HG03565 (cell line): ENCODE data around the gene NSMCE4A.
A peak's percentile ranks its signal among the peaks of the same experiment; 100 is the strongest.
"Not testable (repeated sequence)": the region's sequence is repeated elsewhere in the genome, so short reads cannot be mapped to it uniquely, and the experiment has no call there.

ENCODE experiments used
- ATAC-seq: cut with Tn5 transposase; IDR thresholded peaks from one replicate; pipeline ENCODE4 v1.9.1; 2021; ENCODE audit warnings: mild to moderate bottlenecking, moderate library complexity; ENCODE audit not compliant: unreplicated experiment

NSMCE4A gene

GRCh38 chr10:121936295-121936694, 38.7 kb downstream of the NSMCE4A start:
- ATAC-seq, result no peak

- ATAC-seq, result no peak
These were observed 39.3 kb downstream of the NSMCE4A start for GRCh38 chr10:121935702-121936101.

GRCh38 chr10:121930268-121931085, 44.5 kb downstream of the NSMCE4A start:
- ATAC-seq, result not testable (repeated sequence)

DNA sequence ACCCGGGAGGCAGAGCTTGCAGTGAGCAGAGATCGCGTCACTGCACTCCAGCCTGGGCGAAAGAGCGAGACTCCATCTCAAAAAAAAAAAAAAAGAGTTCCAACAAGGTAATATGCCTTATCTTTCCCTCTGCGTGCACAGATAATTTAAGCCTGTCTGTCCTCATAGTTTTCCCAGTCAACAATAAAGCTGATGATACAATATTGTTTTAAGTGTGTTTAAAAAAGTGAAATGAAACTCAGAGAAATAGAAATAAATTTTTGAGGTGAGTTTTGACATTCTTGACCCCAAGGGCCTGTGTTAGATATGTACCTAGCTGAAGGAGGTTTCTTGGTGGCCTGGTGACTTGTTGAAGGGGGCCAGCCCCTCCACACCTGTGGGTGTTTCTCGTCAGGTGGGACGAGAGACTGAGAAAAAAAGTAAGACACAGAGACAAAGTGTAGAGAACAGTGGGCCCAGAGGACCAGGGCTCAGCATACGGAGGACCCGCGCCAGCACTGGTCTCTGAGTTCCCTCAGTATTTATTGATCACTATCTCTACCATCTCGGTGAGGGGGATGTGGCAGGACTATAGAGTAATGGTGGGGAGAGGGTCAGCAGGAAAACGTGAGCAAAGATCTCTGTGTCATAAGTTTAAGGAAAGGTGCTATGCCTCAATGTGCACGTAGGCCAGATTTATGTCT, 45.3 kb downstream of the NSMCE4A start:
- not testable (repeated sequence) for ATAC-seq

DNA sequence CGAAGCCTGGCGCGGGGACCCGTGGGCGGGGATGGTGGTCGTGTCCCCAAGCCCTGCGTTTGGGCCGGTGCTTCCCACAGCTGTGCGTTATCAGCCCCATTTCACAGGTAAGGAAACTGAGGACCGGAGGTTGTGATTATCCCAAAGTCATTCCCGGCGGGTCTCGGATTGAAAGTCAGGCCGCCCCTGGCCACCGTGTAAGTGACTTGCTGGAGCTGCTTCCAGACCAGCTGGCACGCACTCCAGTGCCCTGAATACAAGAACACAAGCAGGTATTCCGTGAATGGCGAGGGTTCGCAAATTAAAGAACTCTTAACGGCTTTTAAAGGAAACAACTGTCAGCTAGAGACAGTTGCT, 46.5 kb downstream of the NSMCE4A start:
- peak; percentile 10 for ATAC-seq

DNA sequence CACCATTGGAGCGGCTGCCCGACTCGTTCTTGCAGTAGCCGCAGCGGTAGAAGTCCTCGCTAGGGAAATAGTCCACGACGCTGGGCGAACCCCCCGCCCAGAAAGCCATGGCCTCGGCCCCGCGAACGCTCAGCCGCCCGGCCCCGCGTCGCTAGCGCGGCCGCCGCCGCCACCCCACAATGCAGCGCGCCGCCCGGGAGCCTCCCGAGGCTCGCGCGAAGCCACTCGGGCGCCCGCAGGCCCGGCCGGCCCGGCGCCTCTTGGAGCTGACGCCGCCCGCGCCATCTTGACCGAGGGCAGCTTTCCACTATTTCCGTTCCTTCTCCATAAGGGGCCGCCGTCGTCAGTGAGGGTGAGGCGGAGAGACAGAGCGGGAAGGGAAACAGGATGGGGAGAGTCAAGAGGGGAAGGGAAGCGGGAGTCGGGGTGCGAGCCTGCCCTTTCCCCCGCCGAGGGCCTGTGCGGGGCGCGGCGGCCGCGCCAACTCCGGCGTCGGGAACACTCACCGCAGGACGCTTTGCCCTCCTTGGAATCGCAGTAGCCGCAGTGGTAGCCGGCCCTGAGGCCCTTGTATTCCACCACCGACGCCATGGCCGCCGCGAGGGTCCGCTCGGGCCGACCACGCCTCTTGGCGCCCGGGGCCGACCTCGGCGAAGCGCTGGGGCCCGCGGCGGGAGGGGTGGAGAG, 47.0 kb downstream of the NSMCE4A start, which contains the start of gene ATE1:
TSS of gene ATE1 (minus strand) at position 191 of the 687 bp plus-strand sequence. CDS start at position 109, 82 bp downstream.
- peak; percentile 80 for ATAC-seq

GRCh38 chr10:121927318-121927840, 47.6 kb downstream of the NSMCE4A start:
- ATAC-seq, result peak; percentile 28

DNA sequence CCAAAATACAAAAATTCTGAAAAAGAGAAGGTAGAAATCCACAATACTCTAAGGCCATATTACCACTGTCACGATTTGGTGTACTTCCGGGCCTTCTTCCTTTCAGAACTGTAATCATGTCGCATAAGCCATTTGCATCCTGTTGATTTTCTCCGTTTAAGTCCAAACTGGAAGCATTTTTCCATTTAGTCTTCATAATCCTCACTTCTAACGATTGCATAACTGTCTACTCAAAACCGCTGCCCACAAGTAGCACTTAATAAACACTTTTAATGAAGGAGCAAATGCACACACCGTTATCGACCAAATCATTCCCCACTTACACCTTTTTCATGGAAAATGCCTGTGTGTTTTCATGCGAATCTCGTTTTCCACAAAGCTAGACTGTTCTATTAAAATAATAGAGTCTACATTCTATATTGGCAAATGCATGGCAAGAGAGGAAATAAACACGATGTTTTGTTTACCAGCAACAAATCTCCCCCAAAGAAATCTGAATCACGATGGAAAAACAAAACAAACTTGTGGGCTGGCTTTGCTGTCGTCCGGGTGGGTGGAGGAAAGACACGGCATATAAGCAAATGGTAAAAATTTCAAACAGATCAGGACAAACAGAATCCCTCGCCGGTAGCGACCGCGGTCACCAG, 48.2 kb downstream of the NSMCE4A start:
- ATAC-seq, result no peak

GRCh38 chr10:121926157-121926556, 48.9 kb downstream of the NSMCE4A start:
- no peak for ATAC-seq

- no peak for ATAC-seq
These were observed 53.6 kb downstream of the NSMCE4A start for GRCh38 chr10:121921238-121921931.

GRCh38 chr10:121919666-121920065, 55.4 kb downstream of the NSMCE4A start:
- no peak for ATAC-seq

- ATAC-seq, result not testable (repeated sequence)
These were observed 56.2 kb downstream of the NSMCE4A start for GRCh38 chr10:121918800-121919199.

- no peak for ATAC-seq
These were observed 60.4 kb downstream of the NSMCE4A start for GRCh38 chr10:121914661-121915060.

DNA sequence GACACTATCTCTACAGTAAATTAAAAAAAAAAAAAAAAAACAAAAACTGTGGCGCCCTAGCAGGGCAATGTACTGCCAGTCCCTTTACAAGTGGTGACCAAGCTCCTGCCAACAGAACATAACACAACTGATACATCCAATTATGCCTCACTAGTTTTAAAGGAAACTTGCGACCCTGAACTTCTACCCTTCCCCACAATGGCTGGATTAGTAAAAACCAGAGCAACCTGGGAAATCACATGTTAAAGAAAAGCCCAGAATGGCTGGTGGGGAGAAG, 63.7 kb downstream of the NSMCE4A start:
- ATAC-seq, result no peak

GRCh38 chr10:121910673-121911420, 64.2 kb downstream of the NSMCE4A start:
- ATAC-seq, result peak; percentile 75
